Ishikawa (cell line): ENCODE results near the gene TMEM119.

Source experiments
- CEBPB ChIP-seq: IDR thresholded peaks from 2 replicates; pipeline ENCODE4 v1.6.1; 2012
- CREB1 ChIP-seq: IDR thresholded peaks from 2 replicates; pipeline ENCODE4 v1.6.1; 2012; ENCODE audit warnings: low read depth
- EP300 ChIP-seq: IDR thresholded peaks from 2 replicates; pipeline ENCODE4 v1.6.1; 2012; ENCODE audit warnings: borderline replicate concordance
- RAD21 ChIP-seq: IDR thresholded peaks from 2 replicates; pipeline ENCODE4 v1.6.1; 2012; ENCODE audit warnings: low read depth
- TCF12 ChIP-seq: IDR thresholded peaks from 2 replicates; pipeline ENCODE4 v1.6.1; 2012; ENCODE audit warnings: low read depth
- YY1 ChIP-seq: IDR thresholded peaks from 2 replicates; pipeline ENCODE4 v1.6.1; 2012; ENCODE audit warnings: low read depth
- TF ChIP-seq, protein P1 (sequence below): IDR thresholded peaks from 2 replicates; pipeline ENCODE4 v1.6.1; 2012
- TF ChIP-seq, protein P2 (sequence below): IDR thresholded peaks from 2 replicates; pipeline ENCODE4 v1.6.1; 2012
- TF ChIP-seq, protein P3 (sequence below): IDR thresholded peaks from 2 replicates; pipeline ENCODE4 v1.6.1; 2012; ENCODE audit warnings: low read depth, mild to moderate bottlenecking

DNA sequence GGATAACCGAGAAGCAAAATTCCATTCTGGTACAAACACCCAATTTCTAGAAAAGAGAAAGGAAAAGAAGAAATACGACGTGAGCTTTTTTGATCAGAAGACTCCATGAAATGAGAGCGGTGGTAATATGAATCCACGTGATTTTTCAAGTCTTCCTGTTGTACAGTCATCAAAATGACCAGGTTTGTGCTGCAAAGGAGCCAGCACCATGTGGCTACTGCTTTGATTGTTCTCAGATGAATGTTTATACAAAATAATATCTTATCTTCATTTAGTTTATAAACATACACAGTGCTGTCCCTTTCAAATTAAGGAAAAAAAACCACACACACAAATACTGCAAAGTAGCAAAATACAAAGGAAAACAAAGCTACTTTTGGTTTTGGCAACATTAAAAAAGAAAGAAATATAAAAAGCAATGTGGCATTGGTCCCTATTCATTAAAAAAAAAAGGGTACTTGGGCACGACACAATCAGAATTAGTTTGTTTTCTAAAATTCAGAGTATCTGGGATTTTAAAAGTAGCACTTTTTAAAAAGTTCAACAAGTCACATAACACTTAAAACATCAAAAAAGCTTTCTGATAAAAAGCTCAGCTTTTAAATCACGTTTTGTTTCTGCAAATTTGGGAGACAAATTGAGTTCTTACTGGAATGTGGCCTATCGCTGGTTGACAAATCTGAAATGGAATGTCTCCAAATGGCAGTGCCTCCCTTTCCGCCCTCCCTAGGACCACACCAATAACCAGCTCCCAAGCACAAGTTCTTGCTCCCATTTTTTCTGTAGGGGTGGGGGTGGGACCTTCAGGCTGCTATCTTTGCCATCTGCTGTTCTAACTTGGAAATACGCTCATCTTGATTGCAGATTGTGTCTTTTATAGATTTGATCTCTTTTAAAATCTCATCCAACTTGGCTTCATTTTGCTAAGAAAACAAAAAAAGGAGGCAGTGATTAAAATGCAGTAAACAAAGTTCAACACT lies 49.0 kb upstream of the TMEM119 start:
- TF ChIP-seq EP300 (no peak), CREB1 (no peak), RAD21 (no peak), CEBPB (no peak), YY1 (no peak), TCF12 (no peak)
- TF ChIP-seq, protein P1, sequence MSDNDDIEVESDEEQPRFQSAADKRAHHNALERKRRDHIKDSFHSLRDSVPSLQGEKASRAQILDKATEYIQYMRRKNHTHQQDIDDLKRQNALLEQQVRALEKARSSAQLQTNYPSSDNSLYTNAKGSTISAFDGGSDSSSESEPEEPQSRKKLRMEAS: no peak
- TF ChIP-seq, protein P2, sequence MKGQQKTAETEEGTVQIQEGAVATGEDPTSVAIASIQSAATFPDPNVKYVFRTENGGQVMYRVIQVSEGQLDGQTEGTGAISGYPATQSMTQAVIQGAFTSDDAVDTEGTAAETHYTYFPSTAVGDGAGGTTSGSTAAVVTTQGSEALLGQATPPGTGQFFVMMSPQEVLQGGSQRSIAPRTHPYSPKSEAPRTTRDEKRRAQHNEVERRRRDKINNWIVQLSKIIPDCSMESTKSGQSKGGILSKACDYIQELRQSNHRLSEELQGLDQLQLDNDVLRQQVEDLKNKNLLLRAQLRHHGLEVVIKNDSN: no peak
- TF ChIP-seq, protein P3, sequence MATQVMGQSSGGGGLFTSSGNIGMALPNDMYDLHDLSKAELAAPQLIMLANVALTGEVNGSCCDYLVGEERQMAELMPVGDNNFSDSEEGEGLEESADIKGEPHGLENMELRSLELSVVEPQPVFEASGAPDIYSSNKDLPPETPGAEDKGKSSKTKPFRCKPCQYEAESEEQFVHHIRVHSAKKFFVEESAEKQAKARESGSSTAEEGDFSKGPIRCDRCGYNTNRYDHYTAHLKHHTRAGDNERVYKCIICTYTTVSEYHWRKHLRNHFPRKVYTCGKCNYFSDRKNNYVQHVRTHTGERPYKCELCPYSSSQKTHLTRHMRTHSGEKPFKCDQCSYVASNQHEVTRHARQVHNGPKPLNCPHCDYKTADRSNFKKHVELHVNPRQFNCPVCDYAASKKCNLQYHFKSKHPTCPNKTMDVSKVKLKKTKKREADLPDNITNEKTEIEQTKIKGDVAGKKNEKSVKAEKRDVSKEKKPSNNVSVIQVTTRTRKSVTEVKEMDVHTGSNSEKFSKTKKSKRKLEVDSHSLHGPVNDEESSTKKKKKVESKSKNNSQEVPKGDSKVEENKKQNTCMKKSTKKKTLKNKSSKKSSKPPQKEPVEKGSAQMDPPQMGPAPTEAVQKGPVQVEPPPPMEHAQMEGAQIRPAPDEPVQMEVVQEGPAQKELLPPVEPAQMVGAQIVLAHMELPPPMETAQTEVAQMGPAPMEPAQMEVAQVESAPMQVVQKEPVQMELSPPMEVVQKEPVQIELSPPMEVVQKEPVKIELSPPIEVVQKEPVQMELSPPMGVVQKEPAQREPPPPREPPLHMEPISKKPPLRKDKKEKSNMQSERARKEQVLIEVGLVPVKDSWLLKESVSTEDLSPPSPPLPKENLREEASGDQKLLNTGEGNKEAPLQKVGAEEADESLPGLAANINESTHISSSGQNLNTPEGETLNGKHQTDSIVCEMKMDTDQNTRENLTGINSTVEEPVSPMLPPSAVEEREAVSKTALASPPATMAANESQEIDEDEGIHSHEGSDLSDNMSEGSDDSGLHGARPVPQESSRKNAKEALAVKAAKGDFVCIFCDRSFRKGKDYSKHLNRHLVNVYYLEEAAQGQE: no peak
